GM12878 (cell line): ENCODE measurements around the gene STX4. TPM values are rescaled to one million over a fixed set of nuclear protein-coding genes. Genes with fewer than 3 reads are reported as not detected.

Source experiments
- DPF2 ChIP-seq: fragments of 450-650 bp; IDR thresholded peaks from 2 replicates; pipeline ENCODE4 v1.6.1; 2017; ENCODE audit warnings: mild to moderate bottlenecking
- EED ChIP-seq: sonication (generic); IDR thresholded peaks from 2 replicates; pipeline ENCODE4 v1.6.1; 2016; ENCODE audit warnings: antibody characterized with exemption, low read depth
- ETV6 ChIP-seq, 2 experiments: fragments of 450-650 bp in 1 of 2; IDR thresholded peaks in 1 of 2; conservative IDR thresholded peaks in 1 of 2; 2 replicates each; pipeline ENCODE4 v1.6.1; 2014; ENCODE audit warnings: antibody characterized with exemption in 1 of 2, borderline replicate concordance in 1 of 2, low read depth in 1 of 2, mild to moderate bottlenecking in 1 of 2, moderate library complexity in 1 of 2
- POLR2A ChIP-seq: IDR thresholded peaks from 2 replicates; pipeline ENCODE4 v1.6.1; 2011; ENCODE audit warnings: low read depth, mild to moderate bottlenecking, low read length
- SMAD1 ChIP-seq: fragments of 450-650 bp; IDR thresholded peaks from 2 replicates; pipeline ENCODE4 v1.6.1; 2018; ENCODE audit warnings: mild to moderate bottlenecking, low read depth; ENCODE audit not compliant: partially characterized antibody
- SRF ChIP-seq, 2 experiments: IDR thresholded peaks; 2 replicates each; pipeline ENCODE4 v1.6.1; 2011; ENCODE audit warnings: low read depth in 2 of 2, low read length in 2 of 2, mild to moderate bottlenecking in 1 of 2, moderate library complexity in 1 of 2
- STAT3 ChIP-seq: IDR thresholded peaks from 2 replicates; pipeline ENCODE4 v1.6.1; 2011; ENCODE audit warnings: low read depth, low read length, improper control_type of control experiment
- TCF7 ChIP-seq: IDR thresholded peaks from 2 replicates; pipeline ENCODE4 v1.6.1; 2014; ENCODE audit warnings: antibody characterized with exemption, borderline replicate concordance
- YBX1 ChIP-seq: fragments of 450-650 bp; IDR thresholded peaks from 2 replicates; pipeline ENCODE4 v1.6.1; 2016; ENCODE audit warnings: antibody characterized with exemption
- polyA plus RNA-seq, 11 experiments: library from polyadenylated mRNA; depleted of rRNA in 4 of 11; unstranded in 6 of 11; stranded (reverse) in 5 of 11; fragments of >200 nt; fragmentation: Nextera tagmentation in 4 of 11; fragmentation: Illumina TruSeq in 1 of 11; extraction: Ambion mirVana in 4 of 11; extraction: Trizol in 1 of 11; gene quantifications; 1 replicate in 1 of 11; 2 replicates in 10 of 11; pipeline versions ENCODE4 v1.2.1 to v1.2.3, GENCODE V29; 2011 to 2016; ENCODE audit warnings: inconsistent platforms in 2 of 11, missing spikeins in 2 of 11, low read depth in 1 of 11
- total RNA-seq, 4 experiments: library from RNA; depleted of rRNA in 3 of 4; stranded (reverse); fragments of >200 nt in 3 of 4; fragmentation: Illumina TruSeq in 1 of 4; extraction: Trizol in 1 of 4; gene quantifications; 2 replicates each; pipeline versions ENCODE4 v1.2.1 to v1.2.3, GENCODE V29; 2013 to 2021
- TF ChIP-seq, protein P1 (sequence below): IDR thresholded peaks from 2 replicates; pipeline ENCODE4 v1.6.1; 2011; ENCODE audit warnings: low read depth, mild to moderate bottlenecking, low read length, moderate library complexity, borderline replicate concordance; ENCODE audit errors: extremely low read depth
- TF ChIP-seq, protein P2 (sequence below): fragments of 450-650 bp; formaldehyde crosslinking; IDR thresholded peaks from 2 replicates; pipeline ENCODE4 v1.5.0; 2022; ENCODE audit warnings: mild to moderate bottlenecking, missing genetic modification characterization
- TF ChIP-seq, protein P3 (sequence below): fragments of 450-650 bp; formaldehyde crosslinking; IDR thresholded peaks from 2 replicates; pipeline ENCODE4 v1.4.0; 2020; ENCODE audit warnings: mild to moderate bottlenecking, moderate library complexity
- TF ChIP-seq, protein P4 (sequence below): fragments of 450-650 bp; IDR thresholded peaks from 2 replicates; pipeline ENCODE4 v1.6.1; 2016; ENCODE audit warnings: mild to moderate bottlenecking, moderate library complexity, borderline replicate concordance
- TF ChIP-seq, protein P5 (sequence below): IDR thresholded peaks from 2 replicates; pipeline ENCODE4 v1.6.1; 2012; ENCODE audit warnings: low read length, inconsistent platforms

The STX4 gene
- total and polyA plus RNA-seq, 10 of the 15 experiments (the other 5 are each of a cell fraction or from before 2014, with no cell fraction given): 3.3 to 37.6 (median 22.6) TPM

DNA sequence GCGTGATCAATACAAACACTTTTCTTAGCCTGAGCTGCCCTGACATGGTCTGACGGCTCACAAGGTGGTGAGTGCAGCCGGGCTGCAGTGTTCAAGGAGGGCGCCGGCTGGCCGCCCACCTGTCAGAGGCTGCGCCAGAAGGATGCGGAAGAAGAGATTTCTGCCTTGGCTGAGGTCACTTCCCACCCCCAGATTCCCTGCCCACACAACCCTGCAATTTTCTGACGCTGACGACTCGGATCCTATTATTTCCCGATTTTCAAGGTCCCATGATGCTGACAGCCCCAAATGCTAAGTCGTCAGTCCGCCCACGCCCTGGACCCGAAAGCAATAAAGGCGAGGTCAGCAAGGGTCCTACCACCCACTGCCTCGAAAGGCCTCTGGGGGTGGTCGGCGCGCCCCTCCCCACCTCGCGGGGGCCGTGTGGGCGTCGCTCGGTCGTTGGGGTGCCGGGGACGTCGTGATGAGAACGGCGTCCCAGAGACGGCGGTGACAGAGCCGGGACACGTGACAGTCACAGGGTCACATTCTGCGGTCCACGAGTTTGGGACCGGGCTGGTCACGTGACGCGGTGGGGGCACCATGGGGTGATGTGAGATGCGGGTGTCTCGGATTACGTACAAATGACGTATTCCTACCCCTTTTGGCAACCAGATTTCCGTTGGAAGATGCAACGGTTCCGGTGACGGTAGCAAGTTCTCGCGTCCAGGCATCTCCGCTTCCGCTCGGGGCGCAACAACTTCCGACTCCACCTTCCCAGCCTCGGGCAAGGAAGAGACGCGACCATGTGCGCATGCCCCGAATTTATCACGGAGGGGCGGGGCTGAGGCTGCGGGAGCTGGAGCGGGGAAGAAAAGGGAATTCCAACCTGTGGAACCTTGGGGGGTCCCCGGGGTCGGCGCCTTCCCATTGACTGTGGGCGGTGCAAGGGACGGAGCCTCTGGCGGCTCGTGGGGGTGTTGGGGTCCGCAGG, at the start of gene STX4 (continued):
- TF ChIP-seq, protein P1, sequence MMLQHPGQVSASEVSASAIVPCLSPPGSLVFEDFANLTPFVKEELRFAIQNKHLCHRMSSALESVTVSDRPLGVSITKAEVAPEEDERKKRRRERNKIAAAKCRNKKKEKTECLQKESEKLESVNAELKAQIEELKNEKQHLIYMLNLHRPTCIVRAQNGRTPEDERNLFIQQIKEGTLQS: peak; percentile 93; the same call in 1 of the 2 replicates
- TF ChIP-seq ETV6 (conservative IDR thresholded peaks at IDR 0.05 in 1 of 2, IDR thresholded peaks at IDR 0.05 in 1 of 2; ENCODE audit: borderline replicate concordance in 1 of 2, low read depth in 1 of 2): no peak; a peak in 1 of 4 replicates
- TF ChIP-seq DPF2: peak; percentile 96
- TF ChIP-seq STAT3: no peak
- TF ChIP-seq, protein P2, sequence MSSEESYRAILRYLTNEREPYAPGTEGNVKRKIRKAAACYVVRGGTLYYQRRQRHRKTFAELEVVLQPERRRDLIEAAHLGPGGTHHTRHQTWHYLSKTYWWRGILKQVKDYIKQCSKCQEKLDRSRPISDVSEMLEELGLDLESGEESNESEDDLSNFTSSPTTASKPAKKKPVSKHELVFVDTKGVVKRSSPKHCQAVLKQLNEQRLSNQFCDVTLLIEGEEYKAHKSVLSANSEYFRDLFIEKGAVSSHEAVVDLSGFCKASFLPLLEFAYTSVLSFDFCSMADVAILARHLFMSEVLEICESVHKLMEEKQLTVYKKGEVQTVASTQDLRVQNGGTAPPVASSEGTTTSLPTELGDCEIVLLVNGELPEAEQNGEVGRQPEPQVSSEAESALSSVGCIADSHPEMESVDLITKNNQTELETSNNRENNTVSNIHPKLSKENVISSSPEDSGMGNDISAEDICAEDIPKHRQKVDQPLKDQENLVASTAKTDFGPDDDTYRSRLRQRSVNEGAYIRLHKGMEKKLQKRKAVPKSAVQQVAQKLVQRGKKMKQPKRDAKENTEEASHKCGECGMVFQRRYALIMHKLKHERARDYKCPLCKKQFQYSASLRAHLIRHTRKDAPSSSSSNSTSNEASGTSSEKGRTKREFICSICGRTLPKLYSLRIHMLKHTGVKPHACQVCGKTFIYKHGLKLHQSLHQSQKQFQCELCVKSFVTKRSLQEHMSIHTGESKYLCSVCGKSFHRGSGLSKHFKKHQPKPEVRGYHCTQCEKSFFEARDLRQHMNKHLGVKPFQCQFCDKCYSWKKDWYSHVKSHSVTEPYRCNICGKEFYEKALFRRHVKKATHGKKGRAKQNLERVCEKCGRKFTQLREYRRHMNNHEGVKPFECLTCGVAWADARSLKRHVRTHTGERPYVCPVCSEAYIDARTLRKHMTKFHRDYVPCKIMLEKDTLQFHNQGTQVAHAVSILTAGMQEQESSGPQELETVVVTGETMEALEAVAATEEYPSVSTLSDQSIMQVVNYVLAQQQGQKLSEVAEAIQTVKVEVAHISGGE: peak; percentile 67
- TF ChIP-seq, protein P3, sequence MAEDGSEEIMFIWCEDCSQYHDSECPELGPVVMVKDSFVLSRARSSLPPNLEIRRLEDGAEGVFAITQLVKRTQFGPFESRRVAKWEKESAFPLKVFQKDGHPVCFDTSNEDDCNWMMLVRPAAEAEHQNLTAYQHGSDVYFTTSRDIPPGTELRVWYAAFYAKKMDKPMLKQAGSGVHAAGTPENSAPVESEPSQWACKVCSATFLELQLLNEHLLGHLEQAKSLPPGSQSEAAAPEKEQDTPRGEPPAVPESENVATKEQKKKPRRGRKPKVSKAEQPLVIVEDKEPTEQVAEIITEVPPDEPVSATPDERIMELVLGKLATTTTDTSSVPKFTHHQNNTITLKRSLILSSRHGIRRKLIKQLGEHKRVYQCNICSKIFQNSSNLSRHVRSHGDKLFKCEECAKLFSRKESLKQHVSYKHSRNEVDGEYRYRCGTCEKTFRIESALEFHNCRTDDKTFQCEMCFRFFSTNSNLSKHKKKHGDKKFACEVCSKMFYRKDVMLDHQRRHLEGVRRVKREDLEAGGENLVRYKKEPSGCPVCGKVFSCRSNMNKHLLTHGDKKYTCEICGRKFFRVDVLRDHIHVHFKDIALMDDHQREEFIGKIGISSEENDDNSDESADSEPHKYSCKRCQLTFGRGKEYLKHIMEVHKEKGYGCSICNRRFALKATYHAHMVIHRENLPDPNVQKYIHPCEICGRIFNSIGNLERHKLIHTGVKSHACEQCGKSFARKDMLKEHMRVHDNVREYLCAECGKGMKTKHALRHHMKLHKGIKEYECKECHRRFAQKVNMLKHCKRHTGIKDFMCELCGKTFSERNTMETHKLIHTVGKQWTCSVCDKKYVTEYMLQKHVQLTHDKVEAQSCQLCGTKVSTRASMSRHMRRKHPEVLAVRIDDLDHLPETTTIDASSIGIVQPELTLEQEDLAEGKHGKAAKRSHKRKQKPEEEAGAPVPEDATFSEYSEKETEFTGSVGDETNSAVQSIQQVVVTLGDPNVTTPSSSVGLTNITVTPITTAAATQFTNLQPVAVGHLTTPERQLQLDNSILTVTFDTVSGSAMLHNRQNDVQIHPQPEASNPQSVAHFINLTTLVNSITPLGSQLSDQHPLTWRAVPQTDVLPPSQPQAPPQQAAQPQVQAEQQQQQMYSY (CRISPR knock-in tag): no peak; the same call in 1 of the 2 replicates
- TF ChIP-seq SMAD1: peak; percentile 41
- TF ChIP-seq EED: peak; percentile 39; the same call in 1 of the 2 replicates
- TF ChIP-seq, protein P4, sequence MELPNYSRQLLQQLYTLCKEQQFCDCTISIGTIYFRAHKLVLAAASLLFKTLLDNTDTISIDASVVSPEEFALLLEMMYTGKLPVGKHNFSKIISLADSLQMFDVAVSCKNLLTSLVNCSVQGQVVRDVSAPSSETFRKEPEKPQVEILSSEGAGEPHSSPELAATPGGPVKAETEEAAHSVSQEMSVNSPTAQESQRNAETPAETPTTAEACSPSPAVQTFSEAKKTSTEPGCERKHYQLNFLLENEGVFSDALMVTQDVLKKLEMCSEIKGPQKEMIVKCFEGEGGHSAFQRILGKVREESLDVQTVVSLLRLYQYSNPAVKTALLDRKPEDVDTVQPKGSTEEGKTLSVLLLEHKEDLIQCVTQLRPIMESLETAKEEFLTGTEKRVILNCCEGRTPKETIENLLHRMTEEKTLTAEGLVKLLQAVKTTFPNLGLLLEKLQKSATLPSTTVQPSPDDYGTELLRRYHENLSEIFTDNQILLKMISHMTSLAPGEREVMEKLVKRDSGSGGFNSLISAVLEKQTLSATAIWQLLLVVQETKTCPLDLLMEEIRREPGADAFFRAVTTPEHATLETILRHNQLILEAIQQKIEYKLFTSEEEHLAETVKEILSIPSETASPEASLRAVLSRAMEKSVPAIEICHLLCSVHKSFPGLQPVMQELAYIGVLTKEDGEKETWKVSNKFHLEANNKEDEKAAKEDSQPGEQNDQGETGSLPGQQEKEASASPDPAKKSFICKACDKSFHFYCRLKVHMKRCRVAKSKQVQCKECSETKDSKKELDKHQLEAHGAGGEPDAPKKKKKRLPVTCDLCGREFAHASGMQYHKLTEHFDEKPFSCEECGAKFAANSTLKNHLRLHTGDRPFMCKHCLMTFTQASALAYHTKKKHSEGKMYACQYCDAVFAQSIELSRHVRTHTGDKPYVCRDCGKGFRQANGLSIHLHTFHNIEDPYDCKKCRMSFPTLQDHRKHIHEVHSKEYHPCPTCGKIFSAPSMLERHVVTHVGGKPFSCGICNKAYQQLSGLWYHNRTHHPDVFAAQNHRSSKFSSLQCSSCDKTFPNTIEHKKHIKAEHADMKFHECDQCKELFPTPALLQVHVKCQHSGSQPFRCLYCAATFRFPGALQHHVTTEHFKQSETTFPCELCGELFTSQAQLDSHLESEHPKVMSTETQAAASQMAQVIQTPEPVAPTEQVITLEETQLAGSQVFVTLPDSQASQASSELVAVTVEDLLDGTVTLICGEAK: peak; percentile 98
- TF ChIP-seq SRF (IDR thresholded peaks at IDR 0.05; ENCODE audit: low read depth in 2 of 2, low read length in 2 of 2): peak; percentile 97 to 99
- TF ChIP-seq YBX1: no peak
- TF ChIP-seq TCF7: no peak
- TF ChIP-seq, protein P5, sequence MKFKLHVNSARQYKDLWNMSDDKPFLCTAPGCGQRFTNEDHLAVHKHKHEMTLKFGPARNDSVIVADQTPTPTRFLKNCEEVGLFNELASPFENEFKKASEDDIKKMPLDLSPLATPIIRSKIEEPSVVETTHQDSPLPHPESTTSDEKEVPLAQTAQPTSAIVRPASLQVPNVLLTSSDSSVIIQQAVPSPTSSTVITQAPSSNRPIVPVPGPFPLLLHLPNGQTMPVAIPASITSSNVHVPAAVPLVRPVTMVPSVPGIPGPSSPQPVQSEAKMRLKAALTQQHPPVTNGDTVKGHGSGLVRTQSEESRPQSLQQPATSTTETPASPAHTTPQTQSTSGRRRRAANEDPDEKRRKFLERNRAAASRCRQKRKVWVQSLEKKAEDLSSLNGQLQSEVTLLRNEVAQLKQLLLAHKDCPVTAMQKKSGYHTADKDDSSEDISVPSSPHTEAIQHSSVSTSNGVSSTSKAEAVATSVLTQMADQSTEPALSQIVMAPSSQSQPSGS: peak; percentile 94; the same call in 1 of the 2 replicates
- peak; percentile 79 for TF ChIP-seq POLR2A
